Medulla oblongata (tissue), 1 donor: Measurements from ENCODE around the gene PTPRE.

ENCODE experiments used
- DNase-seq: peaks from one replicate; pipeline ENCODE4 v3.0.0-alpha.2; 2015; ENCODE audit errors: extremely low spot score

PTPRE gene

DNA sequence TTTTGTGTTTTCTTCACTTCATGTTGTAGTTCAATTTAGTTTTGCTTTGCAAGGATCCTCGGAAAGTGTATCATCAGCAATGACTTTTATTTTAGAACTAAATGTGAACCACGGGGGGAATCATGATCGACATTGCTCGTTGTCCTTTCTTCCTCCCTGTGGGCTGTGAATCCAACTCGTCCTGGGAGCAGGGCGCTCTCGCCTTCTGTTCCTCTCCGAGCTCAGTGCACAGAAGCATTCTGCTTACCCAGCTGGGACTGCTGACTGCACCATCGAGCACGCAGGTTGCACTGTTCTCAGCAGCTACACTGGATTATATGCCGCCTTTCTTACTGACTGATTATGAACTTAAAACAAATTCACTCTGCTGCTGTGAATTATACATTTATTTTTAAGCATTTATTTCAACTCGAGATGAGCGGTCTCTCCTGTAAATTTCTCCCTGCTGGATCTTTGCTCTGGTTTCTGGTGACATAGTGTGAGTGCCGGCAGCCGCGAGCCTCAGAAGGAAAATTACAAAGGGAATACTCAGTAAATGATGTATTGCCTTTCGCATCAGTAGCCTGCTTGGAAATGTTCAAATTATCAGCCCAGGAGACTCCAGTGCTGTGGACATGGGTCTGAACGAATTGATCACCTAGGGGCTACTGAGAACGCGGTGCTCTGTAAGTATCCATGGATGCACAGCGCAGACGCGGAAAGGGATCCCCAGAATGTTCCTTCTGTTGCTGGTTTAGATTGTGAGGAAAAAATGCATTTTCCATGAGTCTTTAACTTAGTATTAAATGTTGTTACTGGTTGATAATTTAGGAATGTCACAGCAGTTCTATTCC is 92.6 kb downstream of the PTPRE start:
- DNase-seq = peak; percentile 71

DNA sequence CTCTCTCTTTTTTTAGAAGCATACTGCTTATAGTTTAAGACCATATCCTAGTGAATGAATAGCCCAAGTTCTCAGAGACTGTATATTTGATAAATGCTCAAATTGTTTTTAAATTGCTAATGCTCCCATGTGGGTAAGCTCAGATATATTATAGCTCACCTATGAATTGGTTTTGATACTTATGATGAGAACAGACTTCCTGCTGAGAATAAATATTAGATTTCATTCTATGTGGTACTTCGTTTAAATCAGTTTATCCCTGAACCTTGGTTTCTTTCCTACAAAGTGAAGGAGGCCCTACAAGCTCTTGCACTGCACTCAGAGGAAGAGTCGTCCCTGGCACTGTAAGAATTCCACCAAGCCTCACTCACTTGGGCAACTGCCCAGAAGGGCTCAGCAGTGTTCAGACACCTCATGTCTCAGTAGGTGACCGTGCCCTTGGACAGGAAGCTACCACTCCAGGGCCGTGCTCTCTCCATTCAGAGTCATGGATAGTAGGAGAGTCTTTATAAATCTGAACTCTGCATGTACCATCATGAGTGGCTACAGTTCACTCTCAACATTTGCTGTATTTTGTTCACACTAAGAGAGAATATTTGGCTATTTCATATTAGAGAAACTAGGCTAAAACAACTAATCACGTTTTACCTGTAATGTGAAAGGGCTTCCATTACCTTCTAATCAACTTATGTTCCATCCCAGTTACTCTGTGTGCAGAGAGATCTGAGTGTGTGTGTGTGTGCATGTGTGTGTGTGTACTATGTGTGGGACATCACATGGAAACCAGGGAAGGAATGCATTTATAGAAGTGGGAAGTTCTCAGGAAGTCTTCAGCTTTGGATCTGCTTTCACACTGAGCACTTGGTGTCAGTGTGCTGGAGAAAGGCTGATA is 93.8 kb downstream of the PTPRE start:
- DNase-seq = peak; percentile 58

GRCh38 chr10:128001363-128001745 is 94.5 kb downstream of the PTPRE start:
- no peak for DNase-seq

DNA sequence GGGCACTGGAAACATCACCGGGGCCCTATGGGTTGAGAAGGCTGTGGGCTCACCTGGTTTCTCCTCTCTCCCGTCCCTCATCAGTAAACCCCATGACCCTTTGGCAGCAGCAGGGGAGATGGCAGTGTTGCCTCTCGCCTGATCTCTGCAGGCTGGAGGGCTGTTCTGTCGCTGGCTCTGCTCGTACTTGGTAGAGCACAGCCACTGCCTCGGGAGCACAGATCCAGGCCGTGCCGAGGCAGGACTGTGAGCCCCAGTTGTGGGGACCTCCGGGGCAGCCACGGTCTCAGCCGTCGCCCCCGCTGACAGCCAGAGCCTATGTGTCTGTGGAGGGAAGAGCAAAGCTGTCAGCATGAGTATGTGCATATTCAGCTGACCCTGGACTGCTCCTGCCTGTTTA is 94.9 kb downstream of the PTPRE start:
- DNase-seq = no peak

GRCh38 chr10:128003521-128003920 is 96.6 kb downstream of the PTPRE start:
- DNase-seq = no peak

GRCh38 chr10:128005858-128006257 is 99.0 kb downstream of the PTPRE start:
- no peak for DNase-seq

GRCh38 chr10:128007056-128007455 is 100.2 kb downstream of the PTPRE start:
- no peak for DNase-seq

- no peak for DNase-seq
Measured at GRCh38 chr10:128007971-128008370, 101.1 kb downstream of the PTPRE start.

- no peak for DNase-seq
Measured at GRCh38 chr10:128008521-128009250, 101.8 kb downstream of the PTPRE start.

DNA sequence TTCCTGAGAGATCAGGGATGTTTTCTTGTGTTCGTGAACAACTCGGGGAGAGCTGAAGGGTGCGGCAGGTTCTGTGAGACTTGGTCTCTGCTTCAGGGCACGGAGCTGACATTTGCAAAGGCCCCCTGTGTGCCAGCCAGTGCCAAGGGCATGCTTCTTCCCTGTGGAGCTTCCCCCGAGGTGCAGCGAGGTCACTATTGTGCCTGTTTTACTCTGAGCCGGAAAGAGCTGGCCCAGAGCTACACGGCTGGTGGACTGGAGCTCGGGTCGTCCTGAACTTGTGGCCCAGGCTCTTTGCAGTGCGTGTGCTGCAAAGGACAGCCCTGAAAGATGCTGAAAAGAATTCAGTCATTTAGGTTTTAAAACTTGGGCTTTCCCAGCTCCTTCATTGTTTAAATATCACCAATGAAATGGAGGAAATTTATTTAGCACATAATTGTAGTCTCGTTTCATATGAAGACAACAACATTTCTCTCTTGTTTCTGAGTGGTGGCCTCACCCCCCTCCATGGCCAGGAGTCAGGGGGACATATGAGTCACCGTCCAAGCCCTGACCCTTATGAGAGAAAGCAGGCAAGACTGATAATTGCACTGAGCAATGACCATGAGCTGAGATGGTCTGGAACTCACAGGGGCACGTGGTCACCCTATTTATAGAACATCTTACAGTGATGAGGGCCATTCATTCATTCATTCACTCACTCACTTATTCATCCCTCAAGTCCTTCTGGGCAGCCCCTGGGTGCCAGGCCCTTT is 102.6 kb downstream of the PTPRE start:
- DNase-seq = no peak

- DNase-seq = peak; percentile 89
Measured at GRCh38 chr10:128011059-128011979, 104.4 kb downstream of the PTPRE start.

DNA sequence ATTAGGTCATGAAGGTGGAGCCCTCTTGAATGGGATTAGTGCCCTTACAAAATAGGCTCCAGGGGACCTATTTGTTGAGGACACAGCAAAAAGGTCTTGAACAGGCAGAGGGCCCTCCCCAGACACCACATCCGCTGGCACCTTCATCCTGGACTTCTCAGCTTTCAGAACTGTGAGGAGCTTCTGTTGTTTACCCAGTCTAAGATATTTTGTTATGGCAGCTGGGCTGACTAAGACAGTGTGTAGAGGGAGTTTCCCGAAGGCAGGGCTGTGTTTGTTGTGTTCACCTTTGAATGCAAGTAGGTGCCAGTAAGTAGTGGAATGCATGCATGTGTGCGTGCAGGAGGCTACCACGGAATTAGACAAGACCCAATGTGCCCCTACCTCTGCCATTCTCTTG is 106.7 kb downstream of the PTPRE start:
- DNase-seq = no peak

- no peak for DNase-seq
Measured at GRCh38 chr10:128014236-128014635, 107.3 kb downstream of the PTPRE start.

GRCh38 chr10:128016423-128017060 is 109.6 kb downstream of the PTPRE start:
- DNase-seq = no peak

DNA sequence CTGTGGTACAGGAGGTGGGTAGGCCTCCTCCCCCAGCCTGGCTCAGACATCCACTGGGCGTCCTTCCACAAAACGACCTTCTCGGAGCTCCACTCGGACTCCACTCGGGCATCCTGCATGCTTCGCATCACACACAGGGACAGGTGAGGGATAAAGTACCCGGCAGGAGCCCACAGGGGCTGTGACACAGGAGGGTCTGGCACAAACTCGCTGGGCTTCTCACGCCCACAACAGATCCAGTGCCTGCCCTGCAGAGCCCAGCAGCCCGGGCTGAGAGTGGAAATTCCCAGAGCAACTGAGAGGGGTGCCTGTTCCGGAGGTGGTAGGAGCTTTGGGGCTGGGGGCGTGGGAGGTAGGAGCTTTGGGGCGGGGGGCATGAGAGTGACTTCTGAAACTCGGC is 110.9 kb downstream of the PTPRE start:
- no peak for DNase-seq

GRCh38 chr10:128018236-128018635 is 111.3 kb downstream of the PTPRE start:
- no peak for DNase-seq

GRCh38 chr10:128018691-128019090 is 111.8 kb downstream of the PTPRE start:
- no peak for DNase-seq

GRCh38 chr10:128022261-128023196 is 115.6 kb downstream of the PTPRE start:
- DNase-seq = no peak

GRCh38 chr10:128024426-128024825 is 117.5 kb downstream of the PTPRE start:
- DNase-seq = no peak
